K562 (cell line): ENCODE results near the gene NDUFB3. TPM values are rescaled to one million over a fixed set of nuclear protein-coding genes. Genes with fewer than 3 reads are reported as not detected.

Experiments used
- FOXK1 ChIP-seq: sonication (generic); formaldehyde crosslinking; IDR thresholded peaks from 2 replicates; pipeline ENCODE4 v1.8.0; 2022; ENCODE audit warnings: missing genetic modification reagents, mild to moderate bottlenecking, borderline replicate concordance
- FOXP4 ChIP-seq: sonication (generic); formaldehyde crosslinking; IDR thresholded peaks from 2 replicates; pipeline ENCODE4 v1.8.0; 2022; ENCODE audit warnings: mild to moderate bottlenecking, missing genetic modification reagents, borderline replicate concordance
- IRF1 ChIP-seq: sonication (generic); formaldehyde crosslinking; IDR thresholded peaks from 2 replicates; pipeline ENCODE4 v1.8.0; 2022; ENCODE audit warnings: missing genetic modification reagents, mild to moderate bottlenecking, borderline replicate concordance
- MYBL2 ChIP-seq, 2 experiments: fragments of 450-650 bp in 1 of 2; sonication (generic) in 1 of 2; formaldehyde crosslinking in 1 of 2; IDR thresholded peaks; 2 replicates each; pipeline versions ENCODE4 v1.6.1 to v1.8.1; 2017 to 2022; ENCODE audit warnings: borderline replicate concordance in 1 of 2, inconsistent platforms in 1 of 2, low read depth in 1 of 2, mild to moderate bottlenecking in 1 of 2, missing genetic modification reagents in 1 of 2, moderate library complexity in 1 of 2
- MYNN ChIP-seq, 2 experiments: sonication (generic); formaldehyde crosslinking in 1 of 2; IDR thresholded peaks; 2 replicates each; pipeline versions ENCODE4 v1.5.0 to v1.6.1; 2016 to 2020; ENCODE audit warnings: antibody characterized with exemption in 1 of 2, missing genetic modification reagents in 1 of 2
- PREB ChIP-seq: sonication (generic); formaldehyde crosslinking; IDR thresholded peaks from 2 replicates; pipeline ENCODE4 v1.8.1; 2023; ENCODE audit warnings: mild to moderate bottlenecking, missing genetic modification reagents
- RAD51 ChIP-seq: fragments of 450-650 bp; IDR thresholded peaks from 2 replicates; pipeline ENCODE4 v1.7.1; 2016; ENCODE audit warnings: low read depth, mild to moderate bottlenecking, borderline replicate concordance
- SAFB2 ChIP-seq: fragments of 200-400 bp; formaldehyde crosslinking; IDR thresholded peaks from 2 replicates; pipeline ENCODE4 v1.6.1; 2018; ENCODE audit warnings: borderline replicate concordance, low read length, low read depth, moderate library complexity; ENCODE audit not compliant: severe bottlenecking
- USF2 ChIP-seq: sonication (generic); formaldehyde crosslinking; IDR thresholded peaks from 2 replicates; pipeline ENCODE4 v1.5.0; 2020; ENCODE audit warnings: missing genetic modification reagents
- ZMIZ1 ChIP-seq, 2 experiments: fragments of 150-350 bp in 1 of 2; IDR thresholded peaks; 2 replicates each; pipeline ENCODE4 v1.6.1; 2012 to 2016; ENCODE audit warnings: low read depth in 2 of 2, low read length in 2 of 2, mild to moderate bottlenecking in 1 of 2, moderate library complexity in 1 of 2
- ZNF212 ChIP-seq: fragments of 450-650 bp; formaldehyde crosslinking; IDR thresholded peaks from 2 replicates; pipeline ENCODE4 v1.4.0; 2020; ENCODE audit warnings: mild to moderate bottlenecking
- ZNF444 ChIP-seq: fragments of 250-450 bp; sonication (Bioruptor Pico); IDR thresholded peaks from 2 replicates; pipeline ENCODE4 v1.4.0; 2020; ENCODE audit warnings: mild to moderate bottlenecking, moderate library complexity
- polyA plus RNA-seq, 8 experiments: library from polyadenylated mRNA; depleted of rRNA in 4 of 8; stranded (reverse) in 5 of 8; unstranded in 3 of 8; fragments of >200 nt; fragmentation: Nextera tagmentation in 2 of 8; fragmentation: Illumina TruSeq in 1 of 8; extraction: Ambion mirVana in 2 of 8; extraction: Trizol in 1 of 8; gene quantifications; 2 replicates each; pipeline versions ENCODE4 v1.2.1 to v1.2.3, GENCODE V29; 2011 to 2014; ENCODE audit warnings: inconsistent platforms in 1 of 8, missing spikeins in 1 of 8
- total RNA-seq, 7 experiments: library from RNA; depleted of rRNA in 6 of 7; stranded (reverse); fragments of >200 nt in 6 of 7; fragmentation: Illumina TruSeq in 2 of 7; extraction: Trizol in 2 of 7; gene quantifications; 2 replicates each; pipeline versions ENCODE4 v1.2.1 to v1.2.3, GENCODE V29; 2011 to 2021; ENCODE audit warnings: low replicate concordance in 1 of 7

The NDUFB3 gene
- total and polyA plus RNA-seq, 9 of the 15 experiments (the other 6 are each of a cell fraction or from before 2014, with no cell fraction given), result 126 to 786 (median 156) TPM

- TF ChIP-seq ZMIZ1 (IDR thresholded peaks at IDR 0.05; ENCODE audit: low read depth in 2 of 2, low read length in 2 of 2) (no peak), ZNF444 (CRISPR knock-in tag) (no peak), RAD51 (no peak), FOXP4 (no peak), ZNF212 (no peak), PREB (CRISPR knock-in tag) (no peak), SAFB2 (no peak), MYBL2 (IDR thresholded peaks at IDR 0.05; ENCODE audit: low read depth) (no peak), MYBL2 (CRISPR knock-in tag; IDR thresholded peaks at IDR 0.05; ENCODE audit: borderline replicate concordance) (no peak), MYNN (IDR thresholded peaks at IDR 0.05) (no peak), MYNN (CRISPR knock-in tag; IDR thresholded peaks at IDR 0.05) (no peak), USF2 (CRISPR knock-in tag) (no peak), IRF1 (CRISPR knock-in tag) (no peak), FOXK1 (CRISPR knock-in tag) (no peak)
Observed at GRCh38 chr2:201071479-201072200, at the start of gene NDUFB3, which contains the start of gene HYCC2 (continued).
